MG63 (cell line): ENCODE data around the gene LATS2. TPM values are rescaled to one million over a fixed set of nuclear protein-coding genes. Genes with fewer than 3 reads are reported as not detected.
A peak's percentile ranks its signal among the peaks of the same experiment; 100 is the strongest.
"Not testable (repeated sequence)": the region's sequence is repeated elsewhere in the genome, so short reads cannot be mapped to it uniquely, and the experiment has no call there.

Experiments used
- DNase-seq: peaks from one replicate; pipeline ENCODE4 v3.0.0-alpha.2; 2020
- H3K27me3 ChIP-seq: fragments of 250-450 bp; sonication (Bioruptor Pico); 2 replicates; pipeline ENCODE4 v1.5.1; 2020; ENCODE audit warnings: mild to moderate bottlenecking, moderate library complexity
- H3K36me3 ChIP-seq: fragments of 250-450 bp; sonication (Bioruptor Pico); 2 replicates; pipeline ENCODE4 v1.5.1; 2020; ENCODE audit warnings: mild to moderate bottlenecking, moderate library complexity
- H3K4me3 ChIP-seq: fragments of 250-450 bp; sonication (Bioruptor Pico); 2 replicates; pipeline ENCODE4 v1.5.1; 2020; ENCODE audit warnings: mild to moderate bottlenecking, moderate library complexity
- H3K9me3 ChIP-seq: fragments of 250-450 bp; sonication (Bioruptor Pico); 2 replicates; pipeline ENCODE4 v1.5.1; 2020; ENCODE audit warnings: mild to moderate bottlenecking, moderate library complexity
- total RNA-seq: library from RNA; depleted of rRNA; stranded (reverse); fragments of >200 nt; shearing (Covaris generic); gene quantifications from 2 replicates; pipeline ENCODE4 v1.2.3, GENCODE V29; 2014; ENCODE audit warnings: low replicate concordance; rRNA removed

The LATS2 gene
- total RNA-seq, 1 experiment from 2014 or later, result 10.6 TPM

DNA sequence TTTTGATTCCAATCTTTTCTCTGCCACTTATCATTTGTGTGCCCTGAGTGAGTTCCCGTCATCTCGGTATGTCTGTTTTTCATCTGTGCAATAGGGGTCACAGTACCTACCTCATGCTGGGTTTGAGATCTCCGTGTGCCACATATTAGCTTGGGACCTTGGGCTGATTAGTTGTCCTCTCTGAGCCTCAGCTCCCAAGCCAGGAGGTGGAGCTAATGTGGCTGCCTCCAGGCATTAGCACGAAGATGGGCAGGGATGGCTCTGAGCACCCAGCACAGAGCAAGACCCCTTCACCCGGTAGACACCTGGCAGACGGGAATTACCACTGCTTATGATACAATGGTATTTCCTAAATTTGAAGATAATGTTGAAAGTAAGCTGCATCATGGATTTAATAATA lies 123.1 kb downstream of the LATS2 start:
- H3K9me3 ChIP-seq, result no peaks in the 10 kb centered on the region
- no peaks in the 10 kb centered on the region for H3K36me3 ChIP-seq
- no peak for DNase-seq
- H3K27me3 ChIP-seq, result no peaks in the 10 kb centered on the region
- H3K4me3 ChIP-seq, result no peak overlapping the region

DNA sequence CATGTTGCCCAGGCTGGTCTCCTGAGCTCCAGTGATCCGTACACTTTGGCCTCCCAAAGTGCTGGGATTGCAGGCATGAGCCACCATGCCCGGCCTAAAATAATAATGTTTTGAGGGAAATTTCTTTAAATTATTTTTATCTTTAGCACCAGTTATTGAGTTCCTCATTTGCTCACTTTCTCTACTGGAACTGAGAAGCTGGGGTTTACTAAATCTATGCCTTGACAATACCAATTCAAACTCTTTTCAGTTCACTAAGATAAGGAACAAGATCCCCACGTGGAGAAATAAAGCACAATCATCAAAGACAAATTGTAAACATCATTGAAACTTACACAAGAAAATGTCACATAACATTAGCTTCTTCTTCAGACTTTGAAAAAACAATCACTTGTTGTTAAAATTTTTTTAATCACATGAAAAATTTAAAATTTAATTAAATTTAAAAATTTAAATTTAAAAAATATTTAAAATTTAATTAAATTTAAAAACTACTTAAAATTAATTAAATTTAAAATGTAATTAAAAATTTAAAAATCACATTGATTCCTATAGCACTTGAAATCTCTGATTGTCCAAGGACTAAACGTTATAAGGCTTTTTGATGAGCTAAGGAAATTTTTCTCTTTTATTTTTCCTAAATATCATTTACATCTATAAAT lies 133.7 kb downstream of the LATS2 start:
- no peaks in the 10 kb centered on the region for H3K36me3 ChIP-seq
- DNase-seq, result no peak
- no peaks in the 10 kb centered on the region for H3K9me3 ChIP-seq
- no peak overlapping the region for H3K4me3 ChIP-seq
- no peaks in the 10 kb centered on the region for H3K27me3 ChIP-seq

DNA sequence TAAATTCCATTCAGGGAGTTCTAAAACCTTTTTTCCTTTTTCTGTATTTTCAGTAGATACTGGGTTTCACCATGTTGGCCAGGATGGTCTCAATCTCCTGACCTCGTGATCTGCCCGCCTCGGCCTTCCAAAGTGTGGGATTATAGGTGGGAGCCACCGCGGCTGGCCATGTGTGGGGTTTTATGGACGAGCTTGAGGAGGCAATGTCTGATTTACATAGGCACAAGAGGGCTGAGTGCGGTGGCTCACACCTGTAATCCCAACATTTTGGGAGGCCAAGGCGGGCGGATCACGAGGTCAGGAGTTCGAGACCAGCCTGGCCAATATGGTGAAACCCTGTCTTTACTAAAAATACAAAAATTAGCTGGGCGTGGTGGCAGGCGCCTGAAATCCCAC lies 136.0 kb downstream of the LATS2 start:
- H3K27me3 ChIP-seq, H3K4me3 ChIP-seq, DNase-seq, H3K9me3 ChIP-seq, H3K36me3 ChIP-seq: not testable (repeated sequence)

DNA sequence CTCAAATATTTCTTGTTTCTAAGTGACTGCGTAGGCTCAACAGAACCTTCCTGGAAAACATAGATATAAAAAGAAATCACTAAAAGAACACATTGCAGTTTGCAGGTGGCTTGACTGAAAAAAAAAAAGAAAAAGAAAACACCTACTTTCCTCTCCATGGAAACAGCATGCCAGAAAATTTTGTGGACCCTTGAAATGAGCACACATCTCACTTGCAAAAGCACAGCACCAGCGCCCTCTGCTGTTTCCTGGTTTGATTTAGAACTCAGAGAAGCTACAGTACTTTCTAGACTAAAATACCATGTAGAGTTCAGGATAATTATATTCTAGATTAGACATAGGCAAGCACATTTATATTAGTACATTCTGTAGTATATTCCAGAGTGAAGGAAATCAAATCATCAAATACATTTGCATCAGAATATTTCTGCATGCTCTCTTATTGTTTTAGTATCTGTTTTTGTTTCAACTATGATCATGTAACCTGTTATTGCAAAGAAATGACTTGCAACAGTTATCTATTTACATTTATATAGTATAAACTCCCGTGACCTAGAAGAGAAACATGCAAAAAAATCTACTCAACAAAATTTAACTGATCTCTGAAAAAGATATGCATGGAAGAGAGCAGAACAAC lies 136.5 kb downstream of the LATS2 start:
- Histone ChIP-seq H3K27me3 (no peaks in the 10 kb centered on the region), H3K9me3 (no peaks in the 10 kb centered on the region), H3K36me3 (no peaks in the 10 kb centered on the region), H3K4me3 (no peak overlapping the region)
- peak; percentile 51 for DNase-seq

DNA sequence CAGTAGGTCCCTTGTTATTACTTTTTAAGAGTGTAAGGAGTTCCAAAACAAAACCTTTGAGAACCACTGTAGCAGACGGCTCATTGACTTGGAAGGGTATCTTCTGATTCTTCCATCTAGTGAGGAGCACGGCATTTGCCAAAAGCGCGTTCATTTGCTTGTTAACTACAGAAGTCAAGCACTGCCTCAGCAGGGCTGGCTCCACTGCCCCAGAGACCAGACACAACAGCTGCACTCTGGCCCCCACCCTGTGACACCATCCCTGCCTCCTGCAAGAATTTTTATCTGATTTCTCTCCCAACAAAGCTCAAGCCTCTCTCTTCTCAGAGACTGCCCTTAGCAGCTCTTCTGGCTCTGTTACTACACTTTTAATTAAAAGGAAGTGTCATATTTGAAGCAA lies 138.1 kb downstream of the LATS2 start:
- H3K9me3 ChIP-seq, result no peaks in the 10 kb centered on the region
- no peaks in the 10 kb centered on the region for H3K27me3 ChIP-seq
- no peak for DNase-seq
- H3K36me3 ChIP-seq, result no peaks in the 10 kb centered on the region
- no peak overlapping the region for H3K4me3 ChIP-seq

Other genes starting within 250 kb of the LATS2 start
- gene XPO4, start 158.8 kb downstream of the LATS2 start, total RNA-seq, result 16.7 and 21.7 TPM in 2 replicates
- gene SAP18, start 78.5 kb upstream of the LATS2 start, total RNA-seq, result 53.1 and 147 TPM in 2 replicates
- gene SKA3, start 115.0 kb upstream of the LATS2 start, total RNA-seq, result 13.3 and 18.5 TPM in 2 replicates
- 15.4 and 18.0 TPM in 2 replicates for gene MRPL57, start 115.1 kb upstream of the LATS2 start, total RNA-seq